HG03520 (cell line): ENCODE data around the gene DPPA4.
"Not testable (repeated sequence)": the region's sequence is repeated elsewhere in the genome, so short reads cannot be mapped to it uniquely, and the experiment has no call there.

ENCODE experiments used
- ATAC-seq: cut with Tn5 transposase; IDR thresholded peaks from one replicate; pipeline ENCODE4 v1.9.1; 2021; ENCODE audit warnings: mild to moderate bottlenecking, moderate library complexity; ENCODE audit not compliant: unreplicated experiment

Gene DPPA4

GRCh38 chr3:109337393-109337792 is at the start of gene DPPA4:
TSS of gene DPPA4 (minus strand) at chr3:109337546. CDS start at chr3:109337517, 29 bp downstream.
- no peak for ATAC-seq

- ATAC-seq = no peak
Observed at GRCh38 chr3:109385442-109386318, 48.3 kb upstream of the DPPA4 start.

GRCh38 chr3:109384164-109384563 is 46.8 kb upstream of the DPPA4 start:
- ATAC-seq = no peak

GRCh38 chr3:109382588-109382987 is 45.2 kb upstream of the DPPA4 start:
- ATAC-seq = no peak

- no peak for ATAC-seq
Observed at GRCh38 chr3:109375975-109376374, 38.6 kb upstream of the DPPA4 start.

- ATAC-seq = not testable (repeated sequence)
Observed at GRCh38 chr3:109374434-109374833, 37.1 kb upstream of the DPPA4 start.

GRCh38 chr3:109373933-109374332 is 36.6 kb upstream of the DPPA4 start:
- no peak for ATAC-seq

- ATAC-seq = no peak
Observed at GRCh38 chr3:109372639-109373038, 35.3 kb upstream of the DPPA4 start.

GRCh38 chr3:109369510-109369909 is 32.2 kb upstream of the DPPA4 start:
- no peak for ATAC-seq

GRCh38 chr3:109364088-109364487 is 26.7 kb upstream of the DPPA4 start:
- ATAC-seq = no peak

GRCh38 chr3:109363634-109364033 is 26.3 kb upstream of the DPPA4 start:
- no peak for ATAC-seq

- no peak for ATAC-seq
Observed at GRCh38 chr3:109362823-109363222, 25.5 kb upstream of the DPPA4 start.

- ATAC-seq = not testable (repeated sequence)
Observed at GRCh38 chr3:109358809-109359208, 21.5 kb upstream of the DPPA4 start.

GRCh38 chr3:109356442-109357155 is 19.3 kb upstream of the DPPA4 start:
- ATAC-seq = no peak

- no peak for ATAC-seq
Observed at GRCh38 chr3:109355625-109356441, 18.5 kb upstream of the DPPA4 start.

- ATAC-seq = no peak
Observed at GRCh38 chr3:109353057-109353456, 15.7 kb upstream of the DPPA4 start.

GRCh38 chr3:109351231-109351630 is 13.9 kb upstream of the DPPA4 start:
- no peak for ATAC-seq

GRCh38 chr3:109346770-109347295 is 9.5 kb upstream of the DPPA4 start:
- ATAC-seq = no peak

- ATAC-seq = no peak
Observed at GRCh38 chr3:109346099-109346498, 8.8 kb upstream of the DPPA4 start.

GRCh38 chr3:109339714-109340648 is 2.6 kb upstream of the DPPA4 start:
- no peak for ATAC-seq
